ENCODE results near the gene BAIAP2.

The BAIAP2 gene

DNA sequence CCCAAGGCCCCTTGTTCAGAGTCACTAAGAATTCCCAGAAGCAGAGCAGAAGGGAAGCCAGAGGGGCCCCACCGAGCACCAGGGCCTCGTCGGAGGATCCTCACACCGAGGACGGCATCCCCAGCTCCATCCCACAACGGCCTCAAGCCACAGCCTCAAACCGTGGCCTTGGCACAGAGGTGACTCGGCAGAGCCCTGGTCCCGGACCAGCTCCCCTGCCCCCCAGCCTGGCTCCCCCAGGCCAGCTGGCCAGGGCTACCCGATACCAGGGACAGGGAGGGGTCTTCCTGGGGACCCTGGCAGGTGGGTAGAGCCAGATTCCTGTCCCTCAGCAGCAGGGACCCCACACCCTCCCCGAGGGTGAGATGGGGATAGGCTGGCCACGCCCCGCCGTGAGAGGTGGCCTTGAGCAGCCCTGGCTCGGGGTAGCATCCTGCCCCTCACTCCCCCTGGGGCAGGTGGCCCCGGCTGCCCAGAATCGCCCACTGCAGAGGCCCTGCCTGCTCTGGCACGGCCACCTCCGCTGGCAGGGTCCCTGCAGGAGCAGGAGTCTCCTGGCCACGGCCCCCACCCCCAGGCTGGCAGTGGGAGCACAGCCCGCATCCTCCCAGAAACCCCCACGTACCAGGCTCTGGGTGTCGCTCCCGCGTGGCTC is 124.8 kb downstream of the BAIAP2 start:
- H3K27ac ChIP-seq: peak overlapping the region in 14 of 21 experiments; percentile 4 to 80 (median 46)
- H3K4me3 ChIP-seq: peak overlapping the region; percentile 7 to 32 (median 26)

DNA sequence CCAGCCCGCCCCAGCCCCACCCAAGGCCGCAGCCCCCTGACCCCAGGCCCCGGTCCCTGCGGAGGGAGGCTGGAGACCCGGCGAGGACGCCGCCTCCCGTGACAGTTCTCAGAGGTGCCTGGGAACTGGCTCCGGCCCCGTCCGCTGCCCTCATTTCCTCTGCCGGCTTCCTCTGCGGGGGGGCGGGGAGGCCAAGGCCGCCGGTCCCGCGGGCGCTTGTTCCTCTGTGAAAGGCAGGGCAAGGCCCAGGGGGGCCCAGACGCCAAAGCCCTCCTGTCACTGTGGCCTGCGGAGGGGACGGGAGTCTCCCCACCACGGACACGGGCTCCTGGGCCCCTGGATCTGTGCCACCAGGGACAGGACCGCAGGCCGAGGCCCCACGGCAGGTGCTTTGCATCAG is 125.4 kb downstream of the BAIAP2 start:
- Histone ChIP-seq H3K27ac (peak overlapping the region in 15 of 21 experiments; percentile 3 to 80 (median 39)), H3K4me3 (peak overlapping the region; percentile 7 to 32 (median 26))

DNA sequence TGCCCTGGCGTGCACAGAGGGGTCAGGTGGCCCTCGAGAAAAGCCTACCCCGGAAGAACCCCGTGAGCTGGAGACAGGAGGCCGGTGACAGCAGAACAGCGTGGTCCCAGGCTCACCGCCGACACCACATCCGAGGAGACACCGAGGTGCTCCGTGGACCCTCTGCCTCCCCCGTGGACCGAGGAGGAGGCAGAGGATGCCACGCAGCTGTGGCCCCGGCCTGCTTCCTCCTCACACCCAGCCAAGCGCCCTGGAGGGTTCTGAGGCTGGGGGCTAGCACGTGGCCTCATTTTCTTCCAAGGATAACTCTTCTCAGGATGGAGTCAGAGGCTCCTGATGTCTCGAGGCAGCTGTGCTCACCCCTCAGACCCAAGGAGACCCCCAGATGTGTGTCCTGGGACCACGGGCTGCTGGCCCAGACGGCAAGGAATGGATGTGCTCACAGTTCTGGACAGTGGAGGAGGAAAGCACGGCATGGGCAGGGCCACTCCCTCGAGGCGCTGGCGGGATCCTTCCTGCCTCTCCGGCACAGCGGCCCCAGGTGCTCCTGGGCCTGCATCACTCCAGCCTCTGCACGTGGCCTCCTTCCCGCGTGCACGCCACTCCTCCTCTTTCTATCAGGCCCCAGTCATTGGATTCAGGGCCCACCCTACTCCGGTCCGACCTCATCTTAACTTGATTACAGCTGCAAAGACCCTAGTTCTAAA is 125.9 kb downstream of the BAIAP2 start:
- Histone ChIP-seq H3K4me3 (peak overlapping the region in 2 of 7 experiments; percentile 7 to 32), H3K27ac (peak overlapping the region in 5 of 21 experiments; percentile 3 to 80 (median 54))

DNA sequence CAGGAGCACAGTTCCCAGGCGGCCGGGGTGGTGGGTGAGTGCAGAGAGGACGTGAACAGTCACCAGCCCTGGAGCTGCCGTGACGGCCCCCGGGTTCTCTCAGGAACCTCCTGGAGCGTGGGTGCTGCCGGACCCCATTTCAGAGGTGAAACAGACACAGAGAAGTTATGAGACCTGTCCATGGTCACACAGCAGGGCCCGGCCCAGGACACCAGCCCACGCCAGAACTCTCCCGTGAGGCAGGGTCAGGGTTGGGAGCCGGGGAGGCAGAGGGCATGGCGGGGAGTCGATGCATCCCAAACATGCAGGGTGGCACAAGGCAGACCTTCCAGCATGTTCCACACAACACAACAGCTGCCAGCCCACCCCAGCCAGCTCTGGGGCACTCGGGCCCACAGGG is 126.6 kb downstream of the BAIAP2 start:
- H3K27ac ChIP-seq: no peak overlapping the region
- no peak overlapping the region for H3K4me3 ChIP-seq

DNA sequence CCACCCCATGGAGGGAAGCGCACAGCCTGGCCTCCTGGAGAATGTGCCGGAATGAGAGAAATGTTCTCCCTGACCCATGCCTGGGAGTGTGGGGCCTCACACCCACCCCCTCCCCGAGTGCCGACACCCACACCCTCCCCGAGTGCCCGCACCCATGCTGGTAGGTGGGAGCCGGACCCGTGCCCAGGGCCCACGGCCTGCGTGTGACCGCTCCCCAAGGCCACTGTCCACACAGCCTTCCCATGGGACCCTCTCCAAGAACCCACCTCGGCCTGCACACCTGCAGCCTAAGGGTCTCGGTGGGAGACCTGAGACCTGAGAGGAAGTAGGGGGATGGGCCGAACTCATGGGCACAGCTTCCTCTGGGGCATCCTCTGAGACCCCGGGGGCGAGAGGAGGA is 127.0 kb downstream of the BAIAP2 start:
- no peak overlapping the region for H3K27ac ChIP-seq
- H3K4me3 ChIP-seq: no peak overlapping the region

DNA sequence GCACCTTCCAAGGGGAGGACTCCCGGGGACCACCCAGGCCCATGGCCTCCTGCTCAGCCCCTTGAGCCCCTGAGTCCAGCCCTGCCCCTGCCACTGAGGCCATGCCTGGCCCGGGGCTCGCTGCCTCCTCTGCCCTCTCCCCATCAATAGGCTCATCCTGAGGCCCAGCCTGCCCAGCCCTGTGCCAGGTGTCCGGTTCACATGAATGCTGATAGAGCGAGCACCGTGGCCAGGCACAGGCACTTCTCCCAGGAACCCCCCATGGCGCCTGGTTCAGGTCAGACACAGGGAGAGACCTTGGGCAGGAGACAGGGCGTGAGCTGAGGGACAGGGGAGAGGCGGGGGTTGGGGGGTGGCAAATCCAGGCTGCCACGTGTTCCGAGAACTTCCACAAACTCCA is 127.5 kb downstream of the BAIAP2 start:
- no peak overlapping the region for H3K27ac ChIP-seq
- H3K4me3 ChIP-seq: no peak overlapping the region

DNA sequence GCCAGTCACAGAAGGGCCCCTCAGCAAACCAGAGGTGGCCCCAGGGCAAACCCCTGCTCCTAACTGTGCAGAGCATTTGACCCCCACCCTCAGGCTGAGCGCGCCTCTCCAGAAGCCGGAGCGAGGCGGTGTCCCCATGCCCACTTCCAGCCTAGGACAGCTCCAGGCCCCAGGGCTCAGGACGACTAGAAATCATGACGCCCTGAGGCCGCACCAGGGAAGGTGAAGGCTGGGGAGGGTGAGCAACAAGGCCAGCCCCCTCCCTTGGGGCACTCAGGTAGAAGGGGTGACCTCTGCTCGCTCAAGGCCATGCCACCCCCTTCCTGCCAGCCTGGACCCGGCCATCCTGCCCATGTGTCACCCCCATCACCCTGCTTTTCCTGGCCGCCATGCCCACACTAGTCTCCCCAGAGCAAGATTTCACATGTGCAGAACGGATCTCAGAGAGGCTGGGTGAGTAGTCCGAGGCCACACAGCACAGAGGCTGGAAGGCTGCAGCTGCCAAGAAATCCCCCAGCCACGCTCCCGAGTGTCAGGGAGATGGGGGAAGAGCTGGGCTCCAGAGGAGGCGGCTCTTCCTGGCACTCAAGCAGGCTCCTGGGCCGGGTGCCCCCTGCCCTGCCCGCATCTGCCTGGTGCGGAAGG is 128.2 kb downstream of the BAIAP2 start:
- H3K4me3 ChIP-seq: no peak overlapping the region
- H3K27ac ChIP-seq: no peak overlapping the region

DNA sequence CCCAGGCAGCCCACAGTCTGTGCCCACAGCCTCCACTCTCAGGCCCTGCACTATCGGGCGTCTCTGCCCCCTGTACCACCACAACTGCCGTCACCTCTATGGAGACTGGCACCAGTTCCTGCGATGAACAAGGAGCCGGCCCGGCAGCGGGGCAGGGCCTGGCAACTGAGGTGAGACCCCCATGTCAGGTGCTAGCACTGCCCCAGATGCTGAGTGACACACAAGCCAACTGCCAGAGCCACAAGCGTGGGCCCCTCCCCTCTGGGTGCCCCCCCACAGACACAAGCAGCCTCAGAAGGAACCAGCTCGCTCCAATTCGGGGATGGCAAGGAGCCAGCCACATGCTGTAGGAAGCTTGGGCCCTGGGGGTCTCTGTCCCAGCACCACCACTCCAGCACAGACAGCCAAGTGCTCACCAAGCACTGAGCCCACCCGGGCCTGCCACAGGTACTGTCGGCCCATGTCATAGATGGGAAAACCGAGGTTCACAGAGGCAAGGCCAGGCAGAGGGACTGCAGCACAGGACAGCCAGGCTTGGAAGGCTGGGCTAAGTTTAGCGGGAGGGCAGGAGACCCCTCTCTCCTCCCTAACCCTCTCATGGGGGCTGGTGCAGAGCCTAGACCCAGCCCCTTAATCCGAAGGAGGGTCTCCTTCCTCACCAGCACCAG is 128.9 kb downstream of the BAIAP2 start:
- Histone ChIP-seq H3K27ac (no peak overlapping the region), H3K4me3 (no peak overlapping the region)

DNA sequence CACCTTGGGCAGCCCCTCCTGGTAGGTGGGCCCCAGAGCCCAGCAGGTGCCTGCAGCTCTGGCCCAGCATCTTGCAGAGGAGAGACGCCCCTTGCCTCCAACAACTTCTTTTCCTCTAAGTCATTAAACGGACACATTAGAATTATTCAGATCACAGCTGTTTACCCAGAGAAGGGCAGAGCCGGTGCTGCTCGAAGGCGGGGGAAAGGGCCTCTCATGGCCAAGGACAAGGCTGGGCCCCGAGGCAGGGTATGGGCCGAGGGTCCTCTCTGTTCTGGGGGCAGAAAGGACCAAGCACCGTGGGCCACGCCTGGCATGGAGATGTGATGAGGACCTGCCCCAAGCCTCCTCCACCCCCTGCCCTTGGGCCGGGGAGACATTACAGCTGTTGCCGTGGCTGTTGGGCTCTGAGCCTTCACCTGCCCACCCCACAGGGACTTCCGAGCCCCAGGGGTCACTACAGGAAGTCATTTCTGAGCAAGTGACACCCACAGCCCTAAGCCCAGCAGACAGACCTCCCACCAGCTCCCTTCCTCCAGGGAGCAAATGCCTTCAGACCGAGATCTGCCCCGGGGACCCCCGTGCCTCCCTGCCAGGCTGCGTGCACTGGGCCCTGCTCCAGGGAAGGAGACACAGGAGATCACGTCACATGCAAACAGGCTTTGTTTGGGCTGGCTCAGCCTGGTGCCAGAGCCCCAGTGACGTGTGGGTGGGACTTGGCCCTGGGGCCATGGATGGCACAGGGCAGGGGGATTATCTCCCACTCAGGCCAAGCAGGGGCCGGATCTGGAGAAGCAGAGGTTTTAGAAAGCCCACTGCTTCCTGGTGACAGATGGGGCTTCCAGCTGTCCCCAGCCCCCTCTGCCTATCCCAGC is 129.7 kb downstream of the BAIAP2 start:
- no peak overlapping the region for H3K4me3 ChIP-seq
- H3K27ac ChIP-seq: no peak overlapping the region

DNA sequence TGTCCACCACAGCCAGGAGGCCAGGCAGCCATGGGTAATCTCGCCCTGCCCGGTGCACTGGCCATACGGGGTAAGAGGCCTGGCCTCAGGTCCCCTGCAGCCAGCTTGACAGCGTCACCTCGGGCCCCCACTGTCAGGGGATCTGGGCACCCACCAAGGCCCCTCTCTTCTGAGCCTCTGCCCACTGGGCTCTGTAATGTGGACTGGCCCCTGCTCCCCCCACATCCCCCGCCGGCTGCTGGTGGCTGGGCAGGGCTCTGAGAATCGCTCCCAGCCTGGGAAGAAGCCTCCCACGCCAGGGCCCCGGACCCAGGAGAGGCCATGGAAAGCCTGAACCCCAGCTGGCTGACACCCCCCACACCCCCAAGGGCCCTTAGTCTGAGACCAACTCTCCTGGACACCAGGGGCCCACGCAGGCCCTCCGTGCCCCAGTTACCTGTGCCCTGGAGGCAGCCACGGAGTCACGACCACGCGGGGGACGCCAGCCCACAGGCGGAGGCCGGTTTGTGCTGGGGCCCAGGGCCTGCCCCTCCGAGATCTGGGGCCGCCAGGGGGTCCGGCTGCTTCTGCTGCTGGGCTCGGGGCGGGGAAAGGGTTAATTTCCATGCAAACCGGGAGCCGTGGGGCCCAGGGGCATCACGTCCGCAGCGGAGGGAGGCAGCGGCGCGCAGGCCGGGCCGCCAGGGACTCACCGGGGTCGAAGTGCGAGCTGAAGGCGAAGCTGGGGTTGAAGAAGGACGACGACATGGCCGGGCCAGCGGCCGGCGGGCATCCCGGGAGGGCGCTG is 130.5 kb downstream of the BAIAP2 start, which contains the start of gene PVALEF:
TSS of gene PVALEF (plus strand) at position 262 of the 787 bp plus-strand sequence. CDS start 15,720 bp downstream, outside the sequence.
- H3K4me3 ChIP-seq: peak within 1 kb of the TSS in 2 of 7 experiments; percentile 11 to 28

DNA sequence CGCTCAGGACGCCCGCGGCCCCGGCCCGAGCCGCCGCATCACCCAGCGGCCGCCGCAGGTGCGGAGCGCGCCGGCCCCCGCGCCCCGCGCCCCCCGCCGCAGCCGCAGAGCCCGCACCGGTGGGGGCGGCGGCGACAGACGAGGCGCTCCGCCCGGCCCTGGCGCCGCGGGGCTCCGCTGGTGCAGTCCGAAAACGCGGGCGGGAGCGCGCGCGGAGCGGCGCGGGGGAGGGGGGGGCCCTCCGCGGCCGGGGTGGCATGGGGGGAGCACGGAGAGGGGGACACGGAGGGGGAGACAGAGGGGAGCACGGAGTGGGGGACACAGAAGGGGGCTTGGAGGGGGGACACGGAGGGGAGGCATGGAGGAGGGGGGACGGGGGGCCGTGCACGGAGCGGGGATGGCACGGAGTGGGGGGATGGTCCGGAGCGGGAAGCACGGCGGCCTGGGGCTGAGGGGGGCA is 131.1 kb downstream of the BAIAP2 start, which contains the start of gene AATK:
TSS of gene AATK (minus strand) at position 189 of the 460 bp plus-strand sequence. CDS start 229 bp downstream, outside the sequence.
- Histone ChIP-seq H3K4me3 (peak within 1 kb of the TSS in 2 of 7 experiments; percentile 11 to 28), H3K27ac (peak within 1 kb of the TSS in 1 of 21 experiments; percentile 3)

More for the DNA sequence above, 130.5 kb downstream of the BAIAP2 start, which contains the start of gene PVALEF:
- peak within 1 kb of the TSS in 1 of 21 experiments; percentile 3 for H3K27ac ChIP-seq
